CD14-positive monocyte (primary cell): ENCODE data around the gene TMEM221. TPM values are rescaled to one million over a fixed set of nuclear protein-coding genes. Genes with fewer than 3 reads are reported as not detected.

Experiments
- DNase-seq, 3 donors: peaks; one replicate each; pipeline ENCODE4 v3.0.0-alpha.2; 2011 to 2022
- H2AFZ ChIP-seq: 2 replicates; pipeline ENCODE4 v1.6.0; 2012; ENCODE audit warnings: mild to moderate bottlenecking, low read depth, low read length, inconsistent platforms; ENCODE audit not compliant: insufficient read depth, poor library complexity, severe bottlenecking
- H3K27ac ChIP-seq, 2 donors: 1 replicate in 1 of 2; 2 replicates in 1 of 2; pipeline ENCODE4 v1.5.1; 2012 to 2013; ENCODE audit warnings: low read length in 2 of 2, control low read depth in 1 of 2, inconsistent platforms in 1 of 2, low read depth in 1 of 2, mild to moderate bottlenecking in 1 of 2
- H3K27me3 ChIP-seq, 2 donors: one replicate each; pipeline versions ENCODE4 v1.6.0 to v1.6.1; 2011 to 2013; ENCODE audit warnings: low read length in 2 of 2; ENCODE audit not compliant: control insufficient read depth in 2 of 2, insufficient read depth in 2 of 2
- H3K36me3 ChIP-seq, 2 donors: replicated peaks in 1 of 2; 1 replicate in 1 of 2; 2 replicates in 1 of 2; pipeline versions ENCODE4 v1.5.1 to v1.6.1; 2012 to 2013; ENCODE audit warnings: low read length in 2 of 2, control low read depth in 1 of 2, inconsistent platforms in 1 of 2, mild to moderate bottlenecking in 1 of 2; ENCODE audit not compliant: insufficient read depth in 2 of 2, control insufficient read depth in 1 of 2
- H3K4me1 ChIP-seq, 2 donors: 1 replicate in 1 of 2; 2 replicates in 1 of 2; pipeline versions ENCODE4 v1.5.1 to v1.6.1; 2012 to 2013; ENCODE audit warnings: low read length in 2 of 2, control low read depth in 1 of 2, inconsistent platforms in 1 of 2, mild to moderate bottlenecking in 1 of 2, moderate library complexity in 1 of 2; ENCODE audit not compliant: insufficient read depth in 2 of 2, control insufficient read depth in 1 of 2
- H3K4me2 ChIP-seq: replicated peaks from 2 replicates; pipeline ENCODE3; 2012; ENCODE audit warnings: low read length, moderate library complexity, mild to moderate bottlenecking; ENCODE audit not compliant: poor library complexity, severe bottlenecking; ENCODE audit errors: extremely low read depth
- H3K4me3 ChIP-seq, 3 experiments: fragments of 200-600 bp in 1 of 3; sonication (generic) in 1 of 3; replicated peaks in 1 of 3; 1 replicate in 2 of 3; 2 replicates in 1 of 3; pipeline ENCODE4 v1.5.1; 2011 to 2013; ENCODE audit warnings: low read length in 3 of 3, mild to moderate bottlenecking in 3 of 3, control low read depth in 2 of 3, low read depth in 2 of 3, inconsistent platforms in 1 of 3, moderate library complexity in 1 of 3
- H3K79me2 ChIP-seq: 2 replicates; pipeline ENCODE4 v1.6.0; 2012; ENCODE audit warnings: mild to moderate bottlenecking, control low read depth, inconsistent platforms, low read length, moderate library complexity; ENCODE audit not compliant: insufficient read depth
- H3K9ac ChIP-seq: 2 replicates; pipeline ENCODE4 v1.6.0; 2017; ENCODE audit warnings: low read length, mild to moderate bottlenecking; ENCODE audit not compliant: insufficient read depth, poor library complexity, severe bottlenecking
- H3K9me3 ChIP-seq, 2 donors: replicated peaks in 1 of 2; 1 replicate in 1 of 2; 2 replicates in 1 of 2; pipeline versions ENCODE4 v1.5.1 to v1.6.1; 2012 to 2013; ENCODE audit warnings: low read length in 2 of 2, control low read depth in 1 of 2; ENCODE audit not compliant: control insufficient read depth in 1 of 2, insufficient read depth in 1 of 2
- H4K20me1 ChIP-seq: 2 replicates; pipeline ENCODE4 v1.6.0; 2012; ENCODE audit warnings: mild to moderate bottlenecking, low read length, control low read depth, moderate library complexity; ENCODE audit not compliant: insufficient read depth
- H3K27ac Mint-ChIP-seq, 7 donors: one replicate each; pipeline ENCODE4 v1.8.0; 2020; ENCODE audit warnings: mild to moderate bottlenecking in 7 of 7, mixed read lengths in 7 of 7, moderate library complexity in 6 of 7, inconsistent platforms in 2 of 7
- H3K27me3 Mint-ChIP-seq, 3 donors: one replicate each; pipeline ENCODE4 v1.8.0; 2021 to 2022; ENCODE audit warnings: low read depth in 3 of 3, mild to moderate bottlenecking in 3 of 3, mixed read lengths in 3 of 3, moderate library complexity in 3 of 3, inconsistent platforms in 1 of 3
- H3K36me3 Mint-ChIP-seq, 2 donors: one replicate each; pipeline ENCODE4 v1.8.0; 2020; ENCODE audit warnings: mixed read lengths in 2 of 2, inconsistent platforms in 1 of 2, mild to moderate bottlenecking in 1 of 2
- H3K4me1 Mint-ChIP-seq: one replicate; pipeline ENCODE4 v1.8.0; 2020; ENCODE audit warnings: mild to moderate bottlenecking, mixed read lengths
- H3K4me3 Mint-ChIP-seq, 2 donors: one replicate each; pipeline ENCODE4 v1.8.0; 2020; ENCODE audit warnings: mild to moderate bottlenecking in 2 of 2, mixed read lengths in 2 of 2, moderate library complexity in 1 of 2
- H3K9me3 Mint-ChIP-seq, 7 donors: one replicate each; pipeline ENCODE4 v1.8.0; 2020 to 2022; ENCODE audit warnings: mixed read lengths in 7 of 7, mild to moderate bottlenecking in 6 of 7, moderate library complexity in 6 of 7, inconsistent platforms in 2 of 7
- CTCF ChIP-seq: fragments of 200-600 bp; IDR thresholded peaks from one replicate; pipeline ENCODE4 v1.8.0; 2022; ENCODE audit warnings: antibody characterized with exemption, mild to moderate bottlenecking
- WGBS: methylation state at CpG from one replicate; pipeline ENCODE4 v1.1.5; 2013; ENCODE audit warnings: missing lambda C conversion rate; ENCODE audit not compliant: insufficient coverage; 5-methylcytosine and 5-hydroxymethylcytosine counted together
- intact Hi-C, 2 donors: fragments of 100-400 bp; cut with micrococcal nuclease; formaldehyde crosslinking; loops; one replicate each; pipeline versions ENCODE4 v1.15.0 to v1.15.1; 2023
- polyA plus RNA-seq, 3 donors: library from polyadenylated mRNA; depleted of rRNA in 1 of 3; unstranded in 2 of 3; stranded (reverse) in 1 of 3; fragments of 300-500 nt in 2 of 3; fragments of >200 nt in 1 of 3; fragmentation: Illumina TruSeq in 2 of 3; gene quantifications; 1 replicate in 2 of 3; 2 replicates in 1 of 3; pipeline ENCODE4 v1.2.3, GENCODE V29; 2012 to 2021

The TMEM221 gene
- polyA plus RNA-seq, 3 donors, result not detected

GRCh38 chr19:17406046-17406886 lies 42.2 kb downstream of the TMEM221 start:
- Mint-ChIP-seq H3K27ac (peak overlapping the region; percentile 93 to 96 (median 96)), H3K9me3 (peaks cover 0 to 2% (median 0%) of the 10 kb centered on the region in 7 donors), H3K27me3 (peaks cover 0 to 1% (median 0%) of the 10 kb centered on the region in 3 donors), H3K4me3 (peak overlapping the region; percentile 90 to 94), H3K4me1 (peaks cover 46% of the 10 kb centered on the region), H3K36me3 (peaks cover 12 to 29% of the 10 kb centered on the region in 2 donors)
- Histone ChIP-seq H3K27me3 (no peaks in the 10 kb centered on the region), H3K4me1 (peaks cover 39 to 50% of the 10 kb centered on the region in 2 donors), H2AFZ (peak overlapping the region; percentile 88), H3K79me2 (peaks cover 77% of the 10 kb centered on the region), H4K20me1 (peaks cover 29% of the 10 kb centered on the region), H3K9me3 (no peaks in the 10 kb centered on the region), H3K27ac (peak overlapping the region; percentile 65 to 92), H3K4me2 (peak overlapping the region; percentile 98), H3K9ac (peak overlapping the region; percentile 85), H3K4me3 (peak overlapping the region; percentile 67 to 93 (median 67)), H3K36me3 (peaks cover 9 to 23% of the 10 kb centered on the region in 2 donors)
- intact Hi-C loops, result loop anchor here in 1 of 2 donors (2.0 kb wide), 1 partner anchor 15 kb away; the partner anchor contains the start of gene MVB12A
- TF ChIP-seq CTCF, result no peak
- DNase-seq, result no peak
- 0% methylated on average over 7 of the region's 10 CpGs for WGBS

- intact Hi-C loops, result loop anchor here (2.0 kb wide), 2 partner anchors 13 to 15 kb away; partner anchors contain the start of gene MVB12A (in 1 of the 2)
- H3K27me3 Mint-ChIP-seq, result peaks cover 0 to 1% (median 0%) of the 10 kb centered on the region in 3 donors
- Histone ChIP-seq H3K4me3 (peak within 1 kb of the TSS; percentile 67 to 93 (median 67)), H3K36me3 (peaks cover 9 to 25% of the 10 kb centered on the region in 2 donors), H3K79me2 (peaks cover 77% of the 10 kb centered on the region), H3K9me3 (no peaks in the 10 kb centered on the region), H3K27me3 (no peaks in the 10 kb centered on the region), H3K4me2 (peak within 1 kb of the TSS; percentile 98), H3K4me1 (peaks cover 39 to 50% of the 10 kb centered on the region in 2 donors), H2AFZ (peak within 1 kb of the TSS; percentile 88), H3K27ac (peak within 1 kb of the TSS; percentile 65 to 92), H3K9ac (peak within 1 kb of the TSS; percentile 85), H4K20me1 (peaks cover 30% of the 10 kb centered on the region)
- peaks cover 0 to 2% (median 0%) of the 10 kb centered on the region in 7 donors for H3K9me3 Mint-ChIP-seq
- peak; percentile 78 to 89 (median 88) for DNase-seq
- peak within 1 kb of the TSS; percentile 90 to 94 for H3K4me3 Mint-ChIP-seq
- H3K27ac Mint-ChIP-seq, result peak within 1 kb of the TSS; percentile 93 to 96 (median 96)
- 4% methylated on average over 11 of the region's 18 CpGs for WGBS
- TF ChIP-seq CTCF, result no peak
- H3K36me3 Mint-ChIP-seq, result peaks cover 13 to 34% of the 10 kb centered on the region in 2 donors
- H3K4me1 Mint-ChIP-seq, result peaks cover 46% of the 10 kb centered on the region
These were observed 43.0 kb downstream of the TMEM221 start, which contains the start of gene BST2 for GRCh38 chr19:17405250-17406045. BST2 (minus strand) TSS chr19:17405630; CDS start chr19:17405575, 55 bp downstream.
